ENCODE results near the gene DUSP15. TPM values are rescaled to one million over a fixed set of nuclear protein-coding genes. Genes with fewer than 3 reads are reported as not detected.

The DUSP15 gene
- total RNA-seq, 1 donor from 2014 or later, result 13.0 TPM

GRCh38 chr20:31824554-31825313 lies 45.6 kb downstream of the DUSP15 start:
- Histone ChIP-seq H3K9me3 (no peaks in the 10 kb centered on the region), H3K27ac (peak overlapping the region; percentile 28 to 79), H3K4me1 (peaks cover 5 to 23% of the 10 kb centered on the region in 2 donors), H3K27me3 (no peaks in the 10 kb centered on the region), H3K4me3 (no peak overlapping the region), H3K36me3 (no peaks in the 10 kb centered on the region)
- no peak for DNase-seq (ENCODE audit: low spot score in 2 of 2)
- intact Hi-C loops (cut with DNase I), result loop anchor here (10.0 kb wide), 1 partner anchor 380 kb away; the partner anchor contains the start of genes PLAGL2 and POFUT1
- no peak for TF ChIP-seq CTCF (IDR thresholded peaks at IDR 0.05)

- no peak overlapping the region for H3K4me3 ChIP-seq
- no peaks in the 10 kb centered on the region for H3K9me3 ChIP-seq
- intact Hi-C loops (cut with DNase I), result loop anchor here (10.0 kb wide), 1 partner anchor 381 kb away; the partner anchor contains the start of genes PLAGL2 and POFUT1
- H3K27me3 ChIP-seq, result no peaks in the 10 kb centered on the region
- TF ChIP-seq CTCF (IDR thresholded peaks at IDR 0.05), result no peak
- H3K36me3 ChIP-seq, result no peaks in the 10 kb centered on the region
- H3K4me1 ChIP-seq, result peaks cover 9 to 25% of the 10 kb centered on the region in 2 donors
- DNase-seq (ENCODE audit: low spot score in 2 of 2), result no peak
- H3K27ac ChIP-seq, result peak overlapping the region; percentile 28 to 79
Measured at GRCh38 chr20:31824125-31824485, 46.2 kb downstream of the DUSP15 start.

- peaks cover 9 to 29% of the 10 kb centered on the region in 2 donors for H3K4me1 ChIP-seq
- no peaks in the 10 kb centered on the region for H3K9me3 ChIP-seq
- intact Hi-C loops (cut with DNase I), result loop anchor here (1.0 to 10.0 kb wide), 5 partner anchors 13 to 381 kb away; partner anchors contain the start of genes PDRG1, PLAGL2 and POFUT1
- no peak overlapping the region for H3K4me3 ChIP-seq
- no peak for DNase-seq (ENCODE audit: low spot score in 2 of 2)
- no peak for TF ChIP-seq CTCF (IDR thresholded peaks at IDR 0.05)
- no peaks in the 10 kb centered on the region for H3K27me3 ChIP-seq
- peak overlapping the region; percentile 28 to 79 for H3K27ac ChIP-seq
- H3K36me3 ChIP-seq, result no peaks in the 10 kb centered on the region
Measured at GRCh38 chr20:31823360-31824124, 46.8 kb downstream of the DUSP15 start.

GRCh38 chr20:31822421-31823330 lies 47.7 kb downstream of the DUSP15 start:
- peak; percentile 59 to 94 for DNase-seq (ENCODE audit: low spot score in 2 of 2)
- H3K9me3 ChIP-seq, result no peaks in the 10 kb centered on the region

More at GRCh38 chr20:31822421-31823330, 47.7 kb downstream of the DUSP15 start:
- Histone ChIP-seq H3K36me3 (no peaks in the 10 kb centered on the region), H3K4me3 (peak overlapping the region in 1 of 2 donors; percentile 1), H3K27ac (peak overlapping the region; percentile 53 to 79), H3K27me3 (no peaks in the 10 kb centered on the region), H3K4me1 (peaks cover 9 to 29% of the 10 kb centered on the region in 2 donors)
- peak; percentile 95 to 99 (median 98) for TF ChIP-seq CTCF (IDR thresholded peaks at IDR 0.05)
- intact Hi-C loops (cut with DNase I), result loop anchor here (1.0 to 10.0 kb wide), 6 partner anchors 14 to 382 kb away; partner anchors contain the start of genes PDRG1, PLAGL2 and POFUT1

Data from ascending aorta (tissue), 2 donors.